SW480 (cell line): Measurements from ENCODE around the gene TYW1B.
A peak's percentile ranks its signal among the peaks of the same experiment; 100 is the strongest.
"Not testable (repeated sequence)": the region's sequence is repeated elsewhere in the genome, so short reads cannot be mapped to it uniquely, and the experiment has no call there.

Experiments
- DNase-seq: peaks from one replicate; pipeline ENCODE4 v3.0.0-alpha.2; 2016; ENCODE audit warnings: low spot score

The TYW1B gene

DNA sequence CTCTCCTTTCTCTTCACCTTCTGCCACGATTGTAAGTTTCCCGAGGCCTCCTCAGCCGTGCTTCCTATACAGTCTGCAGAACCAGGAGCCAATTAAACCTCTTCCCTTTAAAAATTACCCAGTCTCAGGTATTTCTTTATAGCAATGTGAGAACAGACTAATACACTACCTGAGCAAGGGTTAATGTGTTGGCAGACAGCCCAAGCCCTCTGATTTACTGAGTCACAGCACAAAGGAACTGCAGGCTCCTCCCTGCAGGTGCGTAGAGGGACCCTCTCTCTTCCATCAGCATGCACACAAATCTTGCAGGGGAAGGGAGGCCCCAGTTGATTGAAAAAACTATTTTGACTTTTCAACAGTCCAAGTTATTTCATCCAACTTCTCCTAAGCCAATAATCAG lies 271.3 kb downstream of the TYW1B start:
- not testable (repeated sequence) for DNase-seq

DNA sequence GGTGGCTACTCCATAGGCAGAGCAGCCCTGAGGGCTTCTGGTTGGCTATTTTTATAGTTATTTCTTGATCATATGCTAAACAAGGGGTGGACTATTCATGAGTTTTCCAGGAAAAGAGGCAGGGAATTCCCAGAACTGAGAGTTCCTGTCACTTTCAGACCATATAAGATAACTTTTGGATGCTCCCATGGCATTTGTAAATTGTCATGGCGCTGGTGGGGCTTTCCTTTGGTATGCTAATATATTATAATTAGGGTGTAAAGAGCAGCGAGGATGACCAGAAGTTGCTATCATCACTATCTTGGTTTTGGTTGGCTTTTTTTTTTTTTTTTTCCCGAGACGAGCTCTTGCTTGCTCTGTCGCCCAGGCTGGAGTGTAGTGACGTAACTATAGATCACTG lies 272.8 kb downstream of the TYW1B start:
- not testable (repeated sequence) for DNase-seq

DNA sequence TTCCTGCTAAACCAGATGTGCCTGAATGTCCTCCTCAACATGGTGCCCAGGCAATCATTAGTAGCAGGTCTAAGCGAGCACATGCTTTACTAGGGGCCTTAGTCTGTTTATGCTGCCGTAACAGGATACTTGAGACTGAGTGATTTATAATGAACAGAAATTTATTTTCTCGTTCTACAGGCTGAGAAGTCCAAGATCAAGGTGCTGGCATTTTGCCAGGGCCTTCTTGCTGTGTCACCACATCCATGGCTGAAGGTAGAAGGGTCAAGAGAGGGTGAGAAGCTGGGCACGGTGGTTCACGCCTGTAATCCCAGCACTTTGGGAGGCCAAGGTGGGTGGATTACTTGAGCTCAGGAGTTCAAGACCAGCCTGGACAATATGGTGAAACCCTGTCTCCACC lies 273.6 kb downstream of the TYW1B start:
- not testable (repeated sequence) for DNase-seq

DNA sequence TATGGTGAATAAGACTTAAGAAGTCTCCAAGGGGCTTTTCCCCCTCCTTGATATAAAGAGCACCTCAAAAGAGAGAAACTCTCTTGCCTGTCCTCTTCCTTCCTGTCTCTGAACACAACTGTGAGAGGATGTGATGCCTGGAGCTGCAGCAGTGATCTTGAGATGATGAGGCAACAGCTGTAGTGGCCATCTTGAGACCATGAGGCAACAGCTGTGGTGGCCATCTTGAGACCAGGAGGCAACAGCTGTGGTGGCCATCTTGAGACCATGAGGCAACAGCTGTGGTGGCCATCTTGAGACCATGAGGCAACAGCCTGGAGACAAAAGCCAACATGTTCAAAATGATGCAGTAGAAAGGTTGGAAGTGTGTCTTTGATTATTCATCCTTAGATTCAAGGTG lies 277.5 kb downstream of the TYW1B start:
- not testable (repeated sequence) for DNase-seq

DNA sequence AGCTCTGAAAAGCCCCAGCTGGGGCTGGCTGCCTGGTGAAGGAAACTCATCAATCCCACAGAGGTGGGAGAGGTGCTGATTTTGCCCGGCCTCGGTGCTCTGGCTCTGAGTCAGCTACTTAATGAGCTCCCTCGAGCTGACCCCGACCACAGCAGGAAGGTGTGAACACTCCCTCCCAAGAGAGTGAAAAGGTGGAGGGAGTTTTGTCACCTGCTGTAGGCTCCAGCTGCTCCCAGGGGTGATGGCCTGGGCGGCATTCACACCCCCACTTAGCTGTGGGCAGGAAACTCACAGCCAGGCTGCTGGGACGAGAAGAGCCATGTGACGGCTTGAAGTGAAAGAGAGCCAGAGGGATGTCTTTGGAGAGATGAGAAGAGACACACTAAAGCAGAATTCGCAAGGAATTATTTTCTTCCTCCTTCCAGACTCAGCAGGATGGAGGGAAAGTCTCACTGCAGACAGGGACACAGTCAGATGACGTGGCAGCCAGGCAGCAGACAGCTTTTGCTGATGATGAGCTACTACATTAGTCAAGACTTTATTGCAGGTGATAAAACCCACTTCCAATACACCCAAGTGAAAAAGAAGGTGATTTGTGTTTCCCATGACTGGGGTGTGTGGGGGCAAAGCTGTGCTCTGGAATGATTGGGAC lies 281.3 kb downstream of the TYW1B start:
- DNase-seq, result not testable (repeated sequence)

DNA sequence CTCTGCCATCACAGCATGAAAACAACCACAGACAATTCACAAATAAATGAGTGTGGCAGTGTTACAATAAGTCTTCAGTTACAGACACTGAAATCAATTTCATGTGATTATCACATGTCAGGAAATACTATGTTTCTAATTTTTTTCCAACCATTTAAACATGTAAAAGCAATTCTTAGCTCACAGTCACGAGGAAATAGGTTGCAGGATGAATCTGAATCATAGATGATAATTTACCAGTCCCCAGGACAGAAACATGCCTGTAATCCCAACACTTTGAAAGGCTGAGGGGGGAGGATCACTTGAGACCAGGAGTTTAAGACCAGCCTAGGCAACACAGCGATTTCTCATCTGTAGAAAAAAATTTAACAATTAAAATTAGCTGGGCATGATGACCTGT lies 283.5 kb downstream of the TYW1B start:
- not testable (repeated sequence) for DNase-seq

DNA sequence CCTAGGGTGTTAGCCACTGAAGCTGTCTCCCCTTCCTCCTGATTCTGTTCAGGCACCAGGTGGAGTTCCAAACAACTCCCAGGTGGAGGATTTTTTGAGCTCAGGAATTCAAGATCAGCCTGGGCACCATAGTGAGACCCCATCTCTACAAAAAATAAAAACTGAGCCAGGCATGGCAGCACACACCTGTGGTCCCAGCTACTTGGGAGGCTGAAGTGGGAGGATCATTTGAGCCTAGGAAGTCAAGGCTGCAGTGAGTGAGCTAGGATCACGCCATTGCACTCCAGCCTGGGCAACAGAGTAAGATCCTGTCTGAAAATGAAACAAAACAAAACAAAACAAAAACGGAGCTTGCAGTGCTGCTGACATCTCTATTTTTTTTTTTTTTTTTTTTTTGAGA lies 287.1 kb downstream of the TYW1B start:
- DNase-seq, result no peak

DNA sequence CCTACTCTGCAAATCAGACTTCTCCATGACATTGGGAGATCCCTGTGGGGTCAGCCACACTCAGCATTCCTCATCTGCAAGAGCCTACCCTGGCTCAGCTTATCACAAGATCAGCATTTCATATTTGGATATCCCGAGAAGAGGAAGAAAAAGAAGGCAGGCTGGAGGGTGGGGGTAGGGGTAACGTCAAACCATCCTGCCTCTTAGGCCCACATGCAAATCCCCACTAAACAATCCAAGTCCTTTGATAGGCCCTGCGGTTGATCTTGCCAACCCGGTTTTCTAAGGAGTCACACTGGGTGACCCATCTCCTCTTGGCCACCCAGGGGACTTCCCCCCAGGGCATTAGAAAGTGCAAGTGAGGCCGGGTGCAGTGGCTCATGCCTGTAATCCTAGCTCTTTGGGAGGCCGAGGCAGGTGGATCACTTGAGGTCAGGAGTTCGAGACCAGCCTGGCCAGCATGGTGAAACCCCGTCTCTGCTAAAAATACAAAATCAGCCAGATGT lies 287.8 kb downstream of the TYW1B start:
- DNase-seq, result no peak

DNA sequence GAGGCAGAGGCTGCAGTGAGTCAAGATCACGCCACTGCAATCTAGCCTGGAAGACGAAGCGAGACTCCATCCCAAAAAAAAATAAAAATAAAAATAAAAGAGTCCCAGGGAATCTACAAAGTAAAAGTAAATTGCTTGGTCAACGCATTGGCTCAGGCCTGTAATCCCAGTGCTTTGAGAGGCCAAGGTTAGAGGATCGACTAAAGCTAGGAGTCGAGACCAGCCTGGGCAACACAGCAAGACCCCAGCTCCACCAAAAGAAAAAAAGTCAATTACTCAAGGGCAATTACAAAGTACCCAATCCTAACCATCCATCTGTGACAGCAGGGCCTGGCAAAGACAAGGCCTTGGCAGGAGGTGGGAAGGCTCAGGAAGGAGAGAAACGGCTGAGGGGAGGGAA lies 288.3 kb downstream of the TYW1B start:
- DNase-seq, result no peak

DNA sequence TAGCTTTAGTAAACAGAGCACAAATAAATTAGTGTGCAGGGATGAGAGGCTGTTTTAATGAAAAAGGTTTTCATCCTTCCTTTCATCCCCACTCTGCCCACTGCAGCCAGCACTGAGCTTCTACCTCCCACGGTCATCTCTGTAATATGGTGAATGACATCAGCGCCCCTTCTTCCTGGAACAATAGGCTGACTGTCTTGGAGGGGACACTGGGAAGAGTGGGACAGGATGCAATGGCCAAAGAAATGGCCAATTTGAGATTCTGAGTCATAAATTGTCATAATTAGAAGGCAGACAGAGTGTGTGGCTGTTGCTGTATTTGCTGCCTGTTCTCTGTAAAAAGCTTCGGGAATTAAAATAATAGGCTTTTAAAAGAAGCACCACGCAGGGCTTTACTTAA lies 289.1 kb downstream of the TYW1B start:
- DNase-seq, result peak; percentile 88

DNA sequence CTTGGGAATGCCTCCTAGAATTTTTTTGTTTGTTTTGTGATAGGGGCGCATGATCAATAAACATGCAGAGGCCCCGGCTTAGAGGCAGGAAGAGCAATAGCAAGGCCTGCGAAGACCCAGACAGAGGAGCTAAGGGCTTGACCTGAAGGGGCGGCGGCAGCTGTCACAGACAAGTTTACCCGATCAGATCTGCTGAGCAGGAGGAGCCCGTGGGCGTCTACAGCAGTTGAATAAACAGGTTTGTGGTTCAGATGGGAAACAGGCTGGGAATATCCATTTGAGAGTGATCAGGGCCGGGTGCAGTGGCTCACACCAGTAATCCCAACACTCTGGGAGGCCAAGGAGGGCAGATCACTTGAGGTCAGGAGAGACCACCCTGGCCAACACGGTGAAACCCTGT lies 289.9 kb downstream of the TYW1B start:
- DNase-seq, result peak; percentile 47

DNA sequence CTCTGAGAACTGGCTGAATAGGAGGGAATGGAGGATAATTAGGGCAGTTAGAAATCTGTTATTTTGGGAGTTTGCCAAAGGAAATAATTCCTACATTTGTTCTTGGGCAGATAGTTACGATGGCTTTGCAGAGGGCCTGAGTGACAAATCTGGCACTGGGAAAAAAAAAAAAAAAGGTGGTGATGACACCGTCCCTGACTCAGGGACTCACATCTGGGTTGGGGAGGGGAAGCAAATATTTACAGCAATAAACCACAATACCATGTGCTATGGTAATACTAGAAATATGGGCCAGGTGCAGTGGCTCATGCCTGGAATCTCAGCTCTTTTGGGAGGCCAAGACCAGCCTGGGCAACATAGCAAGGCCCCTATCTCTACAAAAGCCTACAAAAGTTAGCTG lies 292.0 kb downstream of the TYW1B start:
- DNase-seq, result peak; percentile 45

DNA sequence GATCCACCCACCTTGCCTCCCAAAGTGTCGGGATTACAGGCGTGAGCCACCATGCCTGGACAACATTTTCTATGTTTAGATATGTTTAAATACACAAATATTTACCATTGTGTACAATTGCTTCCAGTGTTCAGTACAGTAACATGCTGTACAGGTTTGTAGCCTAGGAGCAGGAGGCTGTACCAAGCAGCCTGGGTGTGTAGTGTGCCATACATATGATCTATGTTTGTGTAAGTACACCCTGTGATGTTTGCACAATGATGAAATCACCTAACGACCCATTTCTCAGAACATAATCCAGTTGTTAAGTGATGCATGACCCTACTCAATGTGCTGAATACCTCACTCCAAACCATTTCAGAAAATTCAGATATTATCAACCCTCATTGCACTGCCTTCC lies 297.0 kb downstream of the TYW1B start:
- DNase-seq, result not testable (repeated sequence)
